ENCODE measurements around the gene PRPH2.

DNA sequence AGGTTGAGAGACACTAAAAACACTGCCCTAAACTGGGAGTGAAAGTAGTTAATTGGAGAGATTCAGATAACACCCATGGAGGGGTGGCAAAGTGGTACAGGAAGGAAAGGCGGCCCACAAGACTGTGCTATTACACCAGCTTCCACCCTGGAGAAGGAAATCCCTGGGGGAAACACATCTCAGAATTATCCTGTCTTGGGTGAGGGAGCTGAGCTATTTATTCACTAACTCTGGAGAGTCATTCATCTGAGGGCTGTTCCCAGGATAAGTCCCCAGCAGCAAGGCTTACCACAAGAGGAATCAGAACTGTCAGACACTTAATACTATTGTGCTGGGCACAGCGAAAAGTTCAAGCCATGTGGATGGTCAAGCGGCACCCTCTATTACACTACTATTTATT, 13.6 kb upstream of the PRPH2 start:
- TF ChIP-seq SAFB2 (CRISPR knock-in tag; IDR thresholded peaks at IDR 0.05; ENCODE audit: borderline replicate concordance, low read depth) (no peak), ZFAT (CRISPR knock-in tag; conservative IDR thresholded peaks at IDR 0.05) (no peak), ZBTB21 (CRISPR knock-in tag; IDR thresholded peaks at IDR 0.05) (no peak), GABPA (IDR thresholded peaks at IDR 0.05; ENCODE audit: low read depth, low read length) (no peak), GABPA (CRISPR knock-in tag; IDR thresholded peaks at IDR 0.05; ENCODE audit: low read depth) (no peak), FOXM1 (CRISPR knock-in tag; IDR thresholded peaks at IDR 0.05) (no peak), ELF1 (CRISPR knock-in tag; IDR thresholded peaks at IDR 0.05) (no peak), ZNF746 (CRISPR knock-in tag; IDR thresholded peaks at IDR 0.05) (no peak), POLR2AphosphoS5 (IDR thresholded peaks at IDR 0.05; ENCODE audit: low read depth, low read length) (no peak)
- TF ChIP-seq, protein P1, sequence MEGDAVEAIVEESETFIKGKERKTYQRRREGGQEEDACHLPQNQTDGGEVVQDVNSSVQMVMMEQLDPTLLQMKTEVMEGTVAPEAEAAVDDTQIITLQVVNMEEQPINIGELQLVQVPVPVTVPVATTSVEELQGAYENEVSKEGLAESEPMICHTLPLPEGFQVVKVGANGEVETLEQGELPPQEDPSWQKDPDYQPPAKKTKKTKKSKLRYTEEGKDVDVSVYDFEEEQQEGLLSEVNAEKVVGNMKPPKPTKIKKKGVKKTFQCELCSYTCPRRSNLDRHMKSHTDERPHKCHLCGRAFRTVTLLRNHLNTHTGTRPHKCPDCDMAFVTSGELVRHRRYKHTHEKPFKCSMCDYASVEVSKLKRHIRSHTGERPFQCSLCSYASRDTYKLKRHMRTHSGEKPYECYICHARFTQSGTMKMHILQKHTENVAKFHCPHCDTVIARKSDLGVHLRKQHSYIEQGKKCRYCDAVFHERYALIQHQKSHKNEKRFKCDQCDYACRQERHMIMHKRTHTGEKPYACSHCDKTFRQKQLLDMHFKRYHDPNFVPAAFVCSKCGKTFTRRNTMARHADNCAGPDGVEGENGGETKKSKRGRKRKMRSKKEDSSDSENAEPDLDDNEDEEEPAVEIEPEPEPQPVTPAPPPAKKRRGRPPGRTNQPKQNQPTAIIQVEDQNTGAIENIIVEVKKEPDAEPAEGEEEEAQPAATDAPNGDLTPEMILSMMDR (CRISPR knock-in tag; IDR thresholded peaks at IDR 0.05) = no peak
- TF ChIP-seq, protein P2, sequence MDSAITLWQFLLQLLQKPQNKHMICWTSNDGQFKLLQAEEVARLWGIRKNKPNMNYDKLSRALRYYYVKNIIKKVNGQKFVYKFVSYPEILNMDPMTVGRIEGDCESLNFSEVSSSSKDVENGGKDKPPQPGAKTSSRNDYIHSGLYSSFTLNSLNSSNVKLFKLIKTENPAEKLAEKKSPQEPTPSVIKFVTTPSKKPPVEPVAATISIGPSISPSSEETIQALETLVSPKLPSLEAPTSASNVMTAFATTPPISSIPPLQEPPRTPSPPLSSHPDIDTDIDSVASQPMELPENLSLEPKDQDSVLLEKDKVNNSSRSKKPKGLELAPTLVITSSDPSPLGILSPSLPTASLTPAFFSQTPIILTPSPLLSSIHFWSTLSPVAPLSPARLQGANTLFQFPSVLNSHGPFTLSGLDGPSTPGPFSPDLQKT (CRISPR knock-in tag; IDR thresholded peaks at IDR 0.05; ENCODE audit: borderline replicate concordance) = no peak
- TF ChIP-seq, protein P3, sequence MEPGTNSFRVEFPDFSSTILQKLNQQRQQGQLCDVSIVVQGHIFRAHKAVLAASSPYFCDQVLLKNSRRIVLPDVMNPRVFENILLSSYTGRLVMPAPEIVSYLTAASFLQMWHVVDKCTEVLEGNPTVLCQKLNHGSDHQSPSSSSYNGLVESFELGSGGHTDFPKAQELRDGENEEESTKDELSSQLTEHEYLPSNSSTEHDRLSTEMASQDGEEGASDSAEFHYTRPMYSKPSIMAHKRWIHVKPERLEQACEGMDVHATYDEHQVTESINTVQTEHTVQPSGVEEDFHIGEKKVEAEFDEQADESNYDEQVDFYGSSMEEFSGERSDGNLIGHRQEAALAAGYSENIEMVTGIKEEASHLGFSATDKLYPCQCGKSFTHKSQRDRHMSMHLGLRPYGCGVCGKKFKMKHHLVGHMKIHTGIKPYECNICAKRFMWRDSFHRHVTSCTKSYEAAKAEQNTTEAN (CRISPR knock-in tag; conservative IDR thresholded peaks at IDR 0.05) = no peak
